K562 (cell line): ENCODE data around the gene CELSR1. TPM values are rescaled to one million over a fixed set of nuclear protein-coding genes. Genes with fewer than 3 reads are reported as not detected.

Experiments used
- BRD4 ChIP-seq: fragments of 200-600 bp; sonication (generic); IDR thresholded peaks from 2 replicates; pipeline ENCODE4 v1.6.1; 2017; ENCODE audit warnings: inconsistent platforms
- CCAR2 ChIP-seq: fragments of 200-400 bp; formaldehyde crosslinking; IDR thresholded peaks from 2 replicates; pipeline ENCODE4 v1.6.1; 2017; ENCODE audit warnings: mild to moderate bottlenecking, low read depth, low read length
- CCNT2 ChIP-seq: IDR thresholded peaks from 2 replicates; pipeline ENCODE4 v1.6.1; 2011; ENCODE audit warnings: borderline replicate concordance, low read depth, mild to moderate bottlenecking, moderate library complexity, mixed read lengths, low read length; ENCODE audit not compliant: insufficient read length; ENCODE audit errors: extremely low read depth
- CREM ChIP-seq: IDR thresholded peaks from 2 replicates; pipeline ENCODE4 v1.6.1; 2014; ENCODE audit warnings: antibody characterized with exemption, low read depth
- ERF ChIP-seq: fragments of 450-650 bp; formaldehyde crosslinking; IDR thresholded peaks from 2 replicates; pipeline ENCODE4 v1.4.0; 2020; ENCODE audit warnings: mild to moderate bottlenecking, mixed read lengths
- FOXJ3 ChIP-seq: sonication (generic); formaldehyde crosslinking; IDR thresholded peaks from 2 replicates; pipeline ENCODE4 v1.4.0; 2020; ENCODE audit warnings: mild to moderate bottlenecking, missing genetic modification reagents
- IRF9 ChIP-seq: fragments of 450-650 bp; IDR thresholded peaks from 2 replicates; pipeline ENCODE4 v1.6.1; 2016; ENCODE audit warnings: missing biosample characterization, missing genetic modification characterization
- LEF1 ChIP-seq: fragments of 450-650 bp; IDR thresholded peaks from 2 replicates; pipeline ENCODE4 v1.6.1; 2016; ENCODE audit warnings: mild to moderate bottlenecking
- MAFF ChIP-seq: IDR thresholded peaks from 2 replicates; pipeline ENCODE4 v1.6.1; 2012; ENCODE audit warnings: low read length, improper control_type of control experiment
- MCM7 ChIP-seq, 2 experiments: fragments of 450-650 bp; IDR thresholded peaks; 2 replicates each; pipeline ENCODE4 v1.6.1; 2016 to 2018
- NRF1 ChIP-seq, 2 experiments: fragments of 450-650 bp; IDR thresholded peaks in 1 of 2; conservative IDR thresholded peaks in 1 of 2; 2 replicates each; pipeline ENCODE4 v1.6.1; 2014; ENCODE audit warnings: mild to moderate bottlenecking in 2 of 2
- RBFOX2 ChIP-seq: fragments of 200-400 bp; formaldehyde crosslinking; IDR thresholded peaks from 2 replicates; pipeline ENCODE4 v1.6.1; 2017; ENCODE audit warnings: low read depth, mild to moderate bottlenecking, low read length, moderate library complexity
- SMAD4 ChIP-seq: fragments of 250-450 bp; sonication (Bioruptor Pico); conservative IDR thresholded peaks from 2 replicates; pipeline ENCODE4 v1.8.0; 2021; ENCODE audit warnings: inconsistent platforms, mild to moderate bottlenecking, moderate library complexity
- SRSF1 ChIP-seq: fragments of 200-400 bp; formaldehyde crosslinking; IDR thresholded peaks from 2 replicates; pipeline ENCODE4 v1.6.1; 2017; ENCODE audit warnings: mild to moderate bottlenecking, low read depth, low read length, moderate library complexity
- THRB ChIP-seq: fragments of 450-650 bp; formaldehyde crosslinking; conservative IDR thresholded peaks from 2 replicates; pipeline ENCODE4 v1.4.0; 2022; ENCODE audit warnings: mild to moderate bottlenecking, missing genetic modification characterization
- VEZF1 ChIP-seq: fragments of 200-800 bp; sonication (Bioruptor generic); IDR thresholded peaks from 2 replicates; pipeline ENCODE4 v1.6.1; 2017; ENCODE audit warnings: missing genetic modification characterization, missing compliant biosample characterization
- YBX1 ChIP-seq: fragments of 450-650 bp; IDR thresholded peaks from 2 replicates; pipeline ENCODE4 v1.7.1; 2016; ENCODE audit warnings: mild to moderate bottlenecking
- ZNF23 ChIP-seq: fragments of 250-450 bp; sonication (Bioruptor Pico); IDR thresholded peaks from 2 replicates; pipeline ENCODE4 v1.4.0; 2020; ENCODE audit warnings: mild to moderate bottlenecking
- ZNF239 ChIP-seq: fragments of 250-450 bp; sonication (Bioruptor Pico); IDR thresholded peaks from 2 replicates; pipeline ENCODE4 v1.4.0; 2020; ENCODE audit warnings: mild to moderate bottlenecking
- ZNF280A ChIP-seq: fragments of 450-650 bp; IDR thresholded peaks from 2 replicates; pipeline ENCODE4 v1.6.1; 2018; ENCODE audit warnings: mild to moderate bottlenecking, low read depth; ENCODE audit not compliant: partially characterized antibody
- ZNF324 ChIP-seq: fragments of 250-450 bp; sonication (Bioruptor Pico); IDR thresholded peaks from 2 replicates; pipeline ENCODE4 v1.4.0; 2020; ENCODE audit warnings: mild to moderate bottlenecking
- ZNF778 ChIP-seq: fragments of 450-650 bp; formaldehyde crosslinking; IDR thresholded peaks from 2 replicates; pipeline ENCODE4 v1.4.0; 2020; ENCODE audit warnings: mild to moderate bottlenecking, moderate library complexity
- polyA plus RNA-seq, 8 experiments: library from polyadenylated mRNA; depleted of rRNA in 4 of 8; stranded (reverse) in 5 of 8; unstranded in 3 of 8; fragments of >200 nt; fragmentation: Nextera tagmentation in 2 of 8; fragmentation: Illumina TruSeq in 1 of 8; extraction: Ambion mirVana in 2 of 8; extraction: Trizol in 1 of 8; gene quantifications; 2 replicates each; pipeline versions ENCODE4 v1.2.1 to v1.2.3, GENCODE V29; 2011 to 2014; ENCODE audit warnings: inconsistent platforms in 1 of 8, missing spikeins in 1 of 8
- total RNA-seq, 7 experiments: library from RNA; depleted of rRNA in 6 of 7; stranded (reverse); fragments of >200 nt in 6 of 7; fragmentation: Illumina TruSeq in 2 of 7; extraction: Trizol in 2 of 7; gene quantifications; 2 replicates each; pipeline versions ENCODE4 v1.2.1 to v1.2.3, GENCODE V29; 2011 to 2021; ENCODE audit warnings: low replicate concordance in 1 of 7
- TF ChIP-seq, protein P1 (sequence below): sonication (generic); formaldehyde crosslinking; IDR thresholded peaks from 2 replicates; pipeline ENCODE4 v1.8.1; 2022; ENCODE audit warnings: missing genetic modification reagents

The CELSR1 gene
- total and polyA plus RNA-seq, 9 of the 15 experiments (the other 6 are each of a cell fraction or from before 2014, with no cell fraction given) = under 0.01 to 0.09 TPM; not detected in 7

- TF ChIP-seq VEZF1 (CRISPR knock-in tag) = peak; percentile 54
- TF ChIP-seq ZNF23 = no peak
- no peak for TF ChIP-seq CREM
- no peak for TF ChIP-seq MCM7 (IDR thresholded peaks at IDR 0.05)
- TF ChIP-seq THRB (CRISPR knock-in tag) = no peak
- peak in 1 of 2 experiments; percentile 11; a peak in 2 of 4 replicates for TF ChIP-seq NRF1 (conservative IDR thresholded peaks at IDR 0.05 in 1 of 2, IDR thresholded peaks at IDR 0.05 in 1 of 2)
- TF ChIP-seq MAFF = no peak
- TF ChIP-seq YBX1 = no peak
- TF ChIP-seq BRD4 = no peak
- no peak for TF ChIP-seq LEF1
- no peak for TF ChIP-seq ZNF778 (CRISPR knock-in tag)
- TF ChIP-seq RBFOX2 = peak; percentile 26; the same call in 1 of the 2 replicates
- TF ChIP-seq ERF (CRISPR knock-in tag) = peak; percentile 65; the same call in 1 of the 2 replicates
- TF ChIP-seq SRSF1 = no peak
- TF ChIP-seq, protein P1, sequence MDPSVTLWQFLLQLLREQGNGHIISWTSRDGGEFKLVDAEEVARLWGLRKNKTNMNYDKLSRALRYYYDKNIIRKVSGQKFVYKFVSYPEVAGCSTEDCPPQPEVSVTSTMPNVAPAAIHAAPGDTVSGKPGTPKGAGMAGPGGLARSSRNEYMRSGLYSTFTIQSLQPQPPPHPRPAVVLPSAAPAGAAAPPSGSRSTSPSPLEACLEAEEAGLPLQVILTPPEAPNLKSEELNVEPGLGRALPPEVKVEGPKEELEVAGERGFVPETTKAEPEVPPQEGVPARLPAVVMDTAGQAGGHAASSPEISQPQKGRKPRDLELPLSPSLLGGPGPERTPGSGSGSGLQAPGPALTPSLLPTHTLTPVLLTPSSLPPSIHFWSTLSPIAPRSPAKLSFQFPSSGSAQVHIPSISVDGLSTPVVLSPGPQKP (CRISPR knock-in tag) = no peak
- TF ChIP-seq CCNT2 = peak; percentile 27
- TF ChIP-seq IRF9 (tag) = no peak
- TF ChIP-seq ZNF280A = no peak
- no peak for TF ChIP-seq ZNF324
- no peak for TF ChIP-seq FOXJ3
- TF ChIP-seq SMAD4 (CRISPR knock-in tag) = 0 out of 2 replicates have a peak, but pooled peaks have one; percentile 13
- no peak for TF ChIP-seq ZNF239 (CRISPR knock-in tag)
- TF ChIP-seq CCAR2 = no peak
Observed at GRCh38 chr22:46576556-46577367, 39.3 kb upstream of the CELSR1 start (continued).
